ENCODE data around the gene FCER2.

The FCER2 gene

GRCh38 chr19:7663706-7664105 is 38.2 kb downstream of the FCER2 start:
- DNase-seq (ENCODE audit: low spot score), result no peak
- no peak for TF ChIP-seq CTCF (conservative IDR thresholded peaks at IDR 0.05; ENCODE audit: low read depth)
- ChIA-PET POLR2A (ENCODE audit: low non-redundant PET) (no interaction called here), CTCF (interaction anchor here (0.8 kb wide), 1 partner anchor 17 kb away, joined by 3 read pairs; the partner anchor contains the start of gene TRAPPC5)
- H3K27ac ChIP-seq, result no peak overlapping the region

- no peak for TF ChIP-seq CTCF (conservative IDR thresholded peaks at IDR 0.05; ENCODE audit: low read depth)
- DNase-seq (ENCODE audit: low spot score), result no peak
- ChIA-PET CTCF (no interaction called here), POLR2A (ENCODE audit: low non-redundant PET) (no interaction called here)
- no peak overlapping the region for H3K27ac ChIP-seq
Measured at GRCh38 chr19:7662657-7663056, 39.3 kb downstream of the FCER2 start.

GRCh38 chr19:7661744-7662538 is 40.0 kb downstream of the FCER2 start:
- POLR2A ChIA-PET (ENCODE audit: low non-redundant PET), result no interaction called here
- TF ChIP-seq CTCF (conservative IDR thresholded peaks at IDR 0.05; ENCODE audit: low read depth), result no peak
- H3K27ac ChIP-seq, result no peak overlapping the region
- no peak for DNase-seq (ENCODE audit: low spot score)
- CTCF ChIA-PET, result interaction anchor here (0.8 kb wide), 1 partner anchor 82 kb away, joined by 5 read pairs; no protein-coding TSS in a partner anchor

- TF ChIP-seq CTCF (conservative IDR thresholded peaks at IDR 0.05; ENCODE audit: low read depth), result no peak
- H3K27ac ChIP-seq, result no peak overlapping the region
- no peak for DNase-seq (ENCODE audit: low spot score)
- CTCF ChIA-PET, result interaction anchor here (0.7 kb wide), 1 partner anchor 16 kb away, joined by 3 read pairs; no protein-coding TSS in a partner anchor
- POLR2A ChIA-PET (ENCODE audit: low non-redundant PET), result no interaction called here
Measured at GRCh38 chr19:7658219-7658686, 43.7 kb downstream of the FCER2 start.

- POLR2A ChIA-PET (ENCODE audit: low non-redundant PET), result interaction anchor here (0.6 kb wide), 1 partner anchor 27 kb away, joined by 6 read pairs; no protein-coding TSS in a partner anchor
- CTCF ChIA-PET, result interaction anchor here (0.6 to 0.7 kb wide), 3 partner anchors 15 to 45 kb away, joined by 3 read pairs; partner anchors contain the start of gene FCER2
- DNase-seq (ENCODE audit: low spot score), result no peak
- H3K27ac ChIP-seq, result no peak overlapping the region
- TF ChIP-seq CTCF (conservative IDR thresholded peaks at IDR 0.05; ENCODE audit: low read depth), result no peak
Measured at GRCh38 chr19:7657131-7657751, 44.7 kb downstream of the FCER2 start.

GRCh38 chr19:7655581-7655980 is 46.4 kb downstream of the FCER2 start:
- ChIA-PET CTCF (no interaction called here), POLR2A (ENCODE audit: low non-redundant PET) (no interaction called here)
- no peak for TF ChIP-seq CTCF (conservative IDR thresholded peaks at IDR 0.05; ENCODE audit: low read depth)
- H3K27ac ChIP-seq, result no peak overlapping the region
- no peak for DNase-seq (ENCODE audit: low spot score)

All from RWPE1 (cell line).